ENCODE measurements around the gene GIGYF2.

DNA sequence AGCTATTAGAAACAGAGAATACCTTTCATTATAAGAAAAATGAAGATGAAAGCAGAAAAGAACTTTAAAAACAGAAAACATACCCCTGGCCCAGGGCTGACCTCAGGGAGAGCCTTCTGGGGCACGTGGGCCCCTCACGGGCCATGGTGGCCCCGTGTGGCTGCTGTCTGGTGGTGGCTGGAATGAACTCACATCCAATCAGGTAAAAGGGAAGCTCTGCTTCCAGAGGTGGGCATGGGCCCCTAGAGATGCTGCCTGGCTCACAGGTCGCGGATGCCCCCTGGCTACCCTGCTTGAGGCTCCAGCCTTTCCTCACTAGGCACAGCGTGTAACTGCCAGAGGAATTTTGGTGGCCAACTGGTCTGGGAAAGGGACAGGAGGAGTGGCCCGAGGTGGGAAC, 189.5 kb downstream of the GIGYF2 start:
- no peak for TF ChIP-seq CTCF (IDR thresholded peaks at IDR 0.05; ENCODE audit: poor library complexity)
- no peak for TF ChIP-seq EZH2phosphoT487 (IDR thresholded peaks at IDR 0.05; ENCODE audit: low read depth, severe bottlenecking, unreplicated experiment)

Data from hepatocyte (in vitro differentiated cells).